DOHH2 (cell line): ENCODE data around the gene FBN1.

Source experiments
- H3F3A ChIP-seq: fragments of 200-600 bp; sonication (generic), shearing (Covaris generic); 2 replicates; pipeline ENCODE4 v1.6.0; 2016; ENCODE audit warnings: antibody characterized with exemption, mild to moderate bottlenecking; ENCODE audit not compliant: control insufficient read depth, insufficient read depth
- H3K27ac ChIP-seq: fragments of 200-600 bp; sonication (generic); 2 replicates; pipeline ENCODE4 v1.5.1; 2014; ENCODE audit warnings: low read depth, mild to moderate bottlenecking, low read length, moderate library complexity
- H3K27me3 ChIP-seq: fragments of 200-600 bp; sonication (generic); 2 replicates; pipeline ENCODE4 v1.6.1; 2014; ENCODE audit warnings: mild to moderate bottlenecking, low read length, mixed read lengths; ENCODE audit not compliant: control insufficient read depth
- H3K36me3 ChIP-seq: fragments of 200-600 bp; sonication (generic); 2 replicates; pipeline ENCODE4 v1.6.1; 2014; ENCODE audit warnings: mild to moderate bottlenecking, low read length, moderate library complexity, mixed read lengths; ENCODE audit not compliant: control insufficient read depth
- H3K4me1 ChIP-seq: fragments of 200-600 bp; sonication (generic); 2 replicates; pipeline ENCODE4 v1.6.1; 2014; ENCODE audit warnings: mild to moderate bottlenecking, low read length, mixed read lengths; ENCODE audit not compliant: control insufficient read depth
- H3K4me2 ChIP-seq: fragments of 200-600 bp; sonication (generic); 2 replicates; pipeline ENCODE4 v1.6.0; 2014; ENCODE audit warnings: mild to moderate bottlenecking, low read length, moderate library complexity
- H3K4me3 ChIP-seq: fragments of 200-600 bp; sonication (generic); 2 replicates; pipeline ENCODE4 v1.5.1; 2014; ENCODE audit warnings: mild to moderate bottlenecking, low read length, mixed read lengths
- H3K79me2 ChIP-seq: fragments of 200-600 bp; sonication (generic); 2 replicates; pipeline ENCODE4 v1.6.1; 2014; ENCODE audit warnings: mild to moderate bottlenecking, low read length, mixed read lengths; ENCODE audit not compliant: control insufficient read depth
- H3K9me2 ChIP-seq: fragments of 200-600 bp; sonication (generic); replicated peaks from 2 replicates; pipeline ENCODE4 v1.6.1; 2014; ENCODE audit warnings: mild to moderate bottlenecking, low read length, mixed read lengths; ENCODE audit not compliant: control insufficient read depth
- H3K9me3 ChIP-seq: fragments of 200-600 bp; sonication (generic); 2 replicates; pipeline ENCODE4 v1.6.1; 2014; ENCODE audit warnings: antibody characterized with exemption, low read length, mixed read lengths; ENCODE audit not compliant: control insufficient read depth, insufficient read depth
- H4K20me1 ChIP-seq: fragments of 200-600 bp; sonication (generic); 2 replicates; pipeline ENCODE4 v1.6.0; 2014; ENCODE audit warnings: low read depth, mild to moderate bottlenecking, antibody characterized with exemption, low read length, moderate library complexity; ENCODE audit not compliant: control insufficient read depth, insufficient read depth
- EZH2phosphoT487 ChIP-seq: fragments of 200-600 bp; sonication (generic); IDR thresholded peaks from 2 replicates; pipeline ENCODE4 v1.6.1; 2017; ENCODE audit warnings: borderline replicate concordance, mild to moderate bottlenecking, antibody characterized with exemption, low read length, moderate library complexity, mixed read lengths
- TF ChIP-seq, protein P1 (sequence below): fragments of 200-600 bp; sonication (generic); IDR thresholded peaks from one replicate; pipeline ENCODE4 v1.5.1; 2014; ENCODE audit warnings: antibody characterized with exemption, mild to moderate bottlenecking, low read depth, low read length; ENCODE audit not compliant: poor library complexity, severe bottlenecking

Gene FBN1

GRCh38 chr15:48440084-48440483 lies 205.4 kb downstream of the FBN1 start:
- no peaks in the 10 kb centered on the region for H3F3A ChIP-seq
- TF ChIP-seq, protein P1, sequence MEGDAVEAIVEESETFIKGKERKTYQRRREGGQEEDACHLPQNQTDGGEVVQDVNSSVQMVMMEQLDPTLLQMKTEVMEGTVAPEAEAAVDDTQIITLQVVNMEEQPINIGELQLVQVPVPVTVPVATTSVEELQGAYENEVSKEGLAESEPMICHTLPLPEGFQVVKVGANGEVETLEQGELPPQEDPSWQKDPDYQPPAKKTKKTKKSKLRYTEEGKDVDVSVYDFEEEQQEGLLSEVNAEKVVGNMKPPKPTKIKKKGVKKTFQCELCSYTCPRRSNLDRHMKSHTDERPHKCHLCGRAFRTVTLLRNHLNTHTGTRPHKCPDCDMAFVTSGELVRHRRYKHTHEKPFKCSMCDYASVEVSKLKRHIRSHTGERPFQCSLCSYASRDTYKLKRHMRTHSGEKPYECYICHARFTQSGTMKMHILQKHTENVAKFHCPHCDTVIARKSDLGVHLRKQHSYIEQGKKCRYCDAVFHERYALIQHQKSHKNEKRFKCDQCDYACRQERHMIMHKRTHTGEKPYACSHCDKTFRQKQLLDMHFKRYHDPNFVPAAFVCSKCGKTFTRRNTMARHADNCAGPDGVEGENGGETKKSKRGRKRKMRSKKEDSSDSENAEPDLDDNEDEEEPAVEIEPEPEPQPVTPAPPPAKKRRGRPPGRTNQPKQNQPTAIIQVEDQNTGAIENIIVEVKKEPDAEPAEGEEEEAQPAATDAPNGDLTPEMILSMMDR = no peak
- no peak for TF ChIP-seq EZH2phosphoT487

DNA sequence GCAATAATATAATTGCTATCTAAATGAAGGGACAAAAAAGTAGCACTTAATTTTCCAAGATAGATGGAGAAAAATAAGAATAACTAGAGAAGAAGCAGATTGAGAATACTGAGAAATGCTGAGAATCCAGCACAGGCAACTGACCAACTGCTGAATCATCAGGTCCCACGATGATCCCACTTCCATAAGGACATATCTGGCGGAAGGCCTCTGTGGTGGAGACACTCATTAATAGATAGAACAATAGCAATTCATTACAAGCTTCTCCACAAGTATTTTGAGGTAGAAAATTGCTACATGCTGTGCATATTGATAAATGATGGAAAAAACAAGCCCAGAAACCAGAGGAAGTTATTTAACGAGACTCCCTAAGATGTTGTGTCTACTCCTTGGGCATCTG lies 208.3 kb downstream of the FBN1 start:
- H3K27ac ChIP-seq = no peak overlapping the region
- no peak overlapping the region for H3K4me2 ChIP-seq
- no peaks in the 10 kb centered on the region for H4K20me1 ChIP-seq
- H3K79me2 ChIP-seq = no peaks in the 10 kb centered on the region
- H3K36me3 ChIP-seq = no peaks in the 10 kb centered on the region
- no peak overlapping the region for H3K4me3 ChIP-seq
- TF ChIP-seq, protein P1 = no peak
- no peak for TF ChIP-seq EZH2phosphoT487
- no peaks in the 10 kb centered on the region for H3K27me3 ChIP-seq
- no peaks in the 10 kb centered on the region for H3K4me1 ChIP-seq
- H3F3A ChIP-seq = no peaks in the 10 kb centered on the region
- no peaks in the 10 kb centered on the region for H3K9me2 ChIP-seq
- H3K9me3 ChIP-seq = no peaks in the 10 kb centered on the region

More at GRCh38 chr15:48440084-48440483, 205.4 kb downstream of the FBN1 start:
- Histone ChIP-seq H3K9me3 (no peaks in the 10 kb centered on the region), H3K4me2 (no peak overlapping the region), H3K27me3 (no peaks in the 10 kb centered on the region), H3K4me3 (no peak overlapping the region), H4K20me1 (no peaks in the 10 kb centered on the region), H3K79me2 (no peaks in the 10 kb centered on the region), H3K27ac (no peak overlapping the region), H3K4me1 (no peaks in the 10 kb centered on the region), H3K9me2 (no peaks in the 10 kb centered on the region), H3K36me3 (no peaks in the 10 kb centered on the region)

DNA sequence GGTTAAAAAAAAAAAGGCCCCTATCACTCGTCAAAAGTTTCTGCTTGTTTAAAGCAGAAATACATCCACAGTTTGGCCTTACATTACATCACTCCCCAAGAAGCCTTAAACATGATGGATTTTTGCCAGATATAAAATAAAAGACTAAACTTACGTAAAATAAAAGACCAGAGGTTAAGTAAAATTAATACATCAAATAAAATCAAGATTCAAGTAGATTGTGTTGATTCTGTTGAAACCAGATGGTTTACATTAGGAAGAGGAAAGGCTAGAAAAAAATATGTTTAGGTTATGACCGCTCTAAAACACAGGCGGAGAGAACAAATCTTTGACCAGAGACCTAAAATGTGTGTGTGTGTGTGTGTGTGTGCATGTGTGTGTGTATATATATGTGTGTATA lies 210.2 kb downstream of the FBN1 start:
- Histone ChIP-seq H3K4me1 (no peaks in the 10 kb centered on the region), H3K4me2 (no peak overlapping the region), H3K27me3 (no peaks in the 10 kb centered on the region), H4K20me1 (no peaks in the 10 kb centered on the region), H3K9me3 (no peaks in the 10 kb centered on the region), H3K36me3 (no peaks in the 10 kb centered on the region), H3F3A (no peaks in the 10 kb centered on the region), H3K4me3 (no peak overlapping the region), H3K79me2 (no peaks in the 10 kb centered on the region), H3K27ac (no peak overlapping the region), H3K9me2 (no peaks in the 10 kb centered on the region)
- TF ChIP-seq, protein P1 = no peak
- no peak for TF ChIP-seq EZH2phosphoT487
